GM21576 (cell line): ENCODE results near the gene DROSHA.
A peak's percentile ranks its signal among the peaks of the same experiment; 100 is the strongest.
"Not testable (repeated sequence)": the region's sequence is repeated elsewhere in the genome, so short reads cannot be mapped to it uniquely, and the experiment has no call there.

Source experiments
- ATAC-seq: cut with Tn5 transposase; IDR thresholded peaks from one replicate; pipeline ENCODE4 v1.9.1; 2021; ENCODE audit warnings: mild to moderate bottlenecking, moderate library complexity; ENCODE audit not compliant: unreplicated experiment

DROSHA gene

GRCh38 chr5:31385774-31386537, 145.9 kb downstream of the DROSHA start:
- ATAC-seq, result no peak

DNA sequence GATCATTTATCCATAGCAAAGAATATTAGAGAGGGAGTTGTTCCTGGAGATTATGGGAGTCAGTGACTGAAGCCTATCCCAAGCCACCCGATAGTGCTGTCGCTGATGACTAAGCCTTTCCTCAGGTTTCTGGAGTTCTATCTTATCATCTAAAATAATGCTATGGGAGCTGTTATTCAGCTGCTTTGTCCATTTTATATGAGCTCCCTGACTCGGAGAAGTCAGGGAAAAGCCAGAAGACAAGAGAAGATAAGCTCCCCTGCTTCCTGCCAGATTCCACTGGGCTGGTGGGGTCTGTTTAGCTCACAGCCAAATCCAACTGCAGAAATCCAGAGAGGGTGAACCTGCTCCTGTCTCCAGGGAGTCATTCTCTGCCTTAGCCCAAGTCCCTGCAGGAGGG, 148.2 kb downstream of the DROSHA start:
- no peak for ATAC-seq

GRCh38 chr5:31382051-31382878, 149.6 kb downstream of the DROSHA start:
- peak; percentile 81 for ATAC-seq

- no peak for ATAC-seq
Measured at GRCh38 chr5:31381299-31381698, 150.6 kb downstream of the DROSHA start.

GRCh38 chr5:31380049-31380448, 151.8 kb downstream of the DROSHA start:
- ATAC-seq, result no peak

DNA sequence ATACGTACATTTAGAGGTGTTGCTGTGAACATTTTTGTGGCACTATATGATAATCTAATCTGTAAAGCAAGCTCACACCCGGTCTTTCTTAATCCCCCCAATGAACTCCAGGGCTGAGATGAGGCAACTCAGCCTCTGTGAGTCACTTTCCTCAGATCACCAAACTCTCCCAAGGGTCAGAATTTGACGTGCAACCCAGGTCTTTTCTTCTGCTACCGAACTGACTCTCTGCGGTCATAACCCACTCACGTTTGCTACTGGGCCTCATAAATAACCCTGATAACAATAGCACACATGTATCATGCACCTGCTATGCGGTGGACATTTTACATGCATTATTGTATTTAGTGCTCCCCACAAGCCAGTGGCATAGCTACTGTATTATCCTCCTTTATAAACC, 153.1 kb downstream of the DROSHA start:
- ATAC-seq, result no peak

GRCh38 chr5:31378136-31378535, 153.8 kb downstream of the DROSHA start:
- ATAC-seq, result no peak

GRCh38 chr5:31377274-31377946, 154.5 kb downstream of the DROSHA start:
- no peak for ATAC-seq

DNA sequence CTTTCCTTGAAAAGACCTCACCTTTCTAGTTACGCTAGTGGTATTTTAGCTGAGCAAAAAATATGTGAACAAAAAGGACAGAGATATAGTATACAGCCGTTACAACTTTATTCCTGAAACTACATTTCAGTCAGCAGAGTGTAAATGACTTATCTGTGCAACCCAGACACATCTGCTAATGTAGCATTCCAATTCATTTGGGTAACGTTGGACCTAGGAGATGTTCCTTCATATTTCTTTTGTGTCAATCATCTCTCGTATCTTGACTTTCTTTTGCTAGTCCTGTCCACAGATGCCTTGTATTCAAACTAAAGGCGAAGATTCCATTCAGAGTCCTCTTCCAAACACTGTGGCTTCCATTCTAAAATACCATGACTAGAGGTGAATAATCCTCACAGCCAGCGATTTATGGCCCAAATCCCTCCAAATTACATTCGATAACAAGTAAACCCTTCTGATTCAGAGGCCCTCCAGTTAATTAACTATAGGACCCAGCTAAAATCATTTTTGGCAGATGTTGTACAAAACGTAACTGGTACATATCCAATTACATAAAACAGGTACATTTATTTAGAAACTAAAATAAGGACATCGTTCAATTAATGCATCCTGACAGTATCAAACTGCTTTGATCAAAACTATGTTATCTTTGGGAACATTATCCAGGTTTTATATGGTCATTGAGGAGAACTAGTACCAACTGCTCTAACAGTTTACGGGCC, 155.7 kb downstream of the DROSHA start:
- ATAC-seq, result no peak

GRCh38 chr5:31372124-31372523, 159.8 kb downstream of the DROSHA start:
- ATAC-seq, result no peak

DNA sequence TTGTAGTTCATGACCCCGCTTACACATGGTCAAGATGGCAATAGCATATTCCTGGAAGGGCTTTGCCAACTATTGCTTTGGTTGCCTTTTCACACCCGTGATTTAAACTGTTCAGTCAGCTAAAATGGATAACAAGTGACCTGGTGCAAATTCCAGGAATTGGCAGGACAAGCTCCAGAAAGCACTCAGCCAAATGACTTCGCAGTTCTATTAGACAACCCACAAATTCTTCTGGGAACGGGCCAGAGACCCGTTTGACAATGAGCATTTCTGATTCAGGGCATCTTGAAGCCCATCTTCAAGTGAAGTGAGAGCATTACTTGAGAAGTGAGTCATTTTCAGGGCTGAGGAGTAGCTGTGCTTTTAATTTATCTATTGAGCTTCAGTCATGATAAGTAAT, 165.0 kb downstream of the DROSHA start:
- ATAC-seq, result no peak

DNA sequence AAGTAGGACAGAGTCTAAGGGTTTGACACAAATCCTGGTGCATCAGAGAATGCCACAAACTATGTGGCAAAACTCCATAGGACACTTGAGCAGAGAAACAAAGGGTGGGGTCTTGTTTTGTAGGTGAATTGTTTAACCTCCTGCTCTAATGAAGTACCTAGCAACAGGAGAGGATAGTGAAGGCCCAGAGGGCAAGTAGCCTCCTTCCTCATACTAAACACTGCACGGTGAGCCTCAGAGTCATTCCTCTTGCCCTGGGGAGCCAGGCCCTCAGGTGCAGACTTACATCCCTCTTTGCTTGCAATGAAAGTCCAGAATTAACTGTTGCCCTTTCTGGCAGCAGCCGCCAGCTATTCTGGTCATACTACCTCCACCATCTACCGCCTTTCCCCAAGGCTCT, 166.1 kb downstream of the DROSHA start:
- ATAC-seq, result no peak

DNA sequence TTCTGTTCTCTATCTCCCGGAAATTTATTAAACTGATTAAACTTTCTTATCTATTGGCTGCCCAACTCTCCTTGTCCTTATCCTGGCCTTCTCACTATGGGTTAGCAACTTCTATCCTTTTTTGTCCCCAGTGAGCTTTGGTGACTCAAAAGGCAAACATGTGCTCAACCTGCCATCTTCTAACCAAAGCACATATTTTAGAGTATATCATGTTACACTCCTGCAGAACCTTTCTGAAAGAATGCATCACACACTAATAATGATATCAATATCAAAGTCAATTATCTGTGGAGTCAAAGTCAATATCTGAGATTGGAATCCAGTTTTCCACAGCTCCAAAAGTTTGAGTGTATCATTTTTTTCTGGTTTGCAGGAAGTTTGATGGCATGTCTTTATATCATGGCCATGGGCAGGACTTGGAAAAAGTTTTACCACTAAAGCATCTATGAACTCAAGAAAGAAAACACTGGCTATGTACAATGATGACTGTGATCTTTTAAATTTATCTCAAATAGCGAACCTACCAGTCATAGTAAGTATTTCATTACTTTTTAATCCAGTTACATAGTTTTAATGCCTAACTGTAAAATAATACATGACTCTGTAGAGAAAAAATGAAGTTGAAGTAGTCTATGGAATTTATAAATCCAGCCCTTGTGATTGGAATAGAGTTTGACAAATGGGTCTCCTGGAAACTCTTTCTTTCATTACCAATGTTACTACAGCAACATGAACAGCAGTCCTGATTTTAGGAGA, 166.8 kb downstream of the DROSHA start:
- no peak for ATAC-seq

GRCh38 chr5:31362931-31363568, 168.8 kb downstream of the DROSHA start:
- ATAC-seq, result no peak

DNA sequence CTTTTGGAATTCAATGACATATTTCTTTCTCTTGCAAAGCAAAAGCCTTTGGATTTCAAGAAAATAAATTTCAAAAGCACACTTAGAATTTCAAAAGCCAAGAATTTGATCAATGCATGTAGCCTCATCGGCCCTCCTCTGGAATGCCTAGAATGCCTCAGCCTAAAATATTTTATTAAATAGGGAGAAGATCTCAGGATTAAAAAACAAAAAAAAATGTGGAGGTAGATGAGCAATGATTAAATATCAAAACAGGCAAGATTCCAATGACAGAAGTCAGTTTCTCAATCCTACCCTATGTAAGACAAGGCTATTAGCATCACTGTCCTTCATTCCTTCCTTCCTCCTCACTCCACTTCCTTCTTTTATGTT, 169.4 kb downstream of the DROSHA start:
- ATAC-seq, result no peak

- ATAC-seq, result not testable (repeated sequence)
Measured at GRCh38 chr5:31361704-31362528, 170.0 kb downstream of the DROSHA start.

DNA sequence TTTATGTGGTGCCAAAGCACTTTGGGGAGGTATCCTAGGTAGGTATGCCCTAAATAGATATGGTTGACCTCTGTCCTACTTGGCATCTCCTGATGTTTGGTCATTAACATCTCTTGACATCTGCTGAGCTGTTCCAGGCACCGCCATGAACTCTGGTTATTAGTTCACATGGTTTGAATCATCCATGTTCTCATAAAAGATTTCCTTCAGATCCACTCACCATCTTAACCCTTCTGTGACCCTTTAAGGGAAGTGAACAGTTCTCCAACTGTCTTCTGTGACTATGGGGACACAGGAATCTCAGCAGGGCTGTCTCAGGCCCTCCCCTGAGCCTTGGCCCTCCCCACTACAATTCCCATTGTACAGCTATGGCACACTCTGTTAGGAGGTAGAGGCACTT, 170.7 kb downstream of the DROSHA start:
- ATAC-seq, result no peak

GRCh38 chr5:31359839-31360238, 172.1 kb downstream of the DROSHA start:
- no peak for ATAC-seq

GRCh38 chr5:31357038-31357437, 174.9 kb downstream of the DROSHA start:
- ATAC-seq, result no peak
